Measurements from ENCODE around the gene TRMT61A. TPM values are rescaled to one million over a fixed set of nuclear protein-coding genes. Genes with fewer than 3 reads are reported as not detected.

TRMT61A gene
- total and polyA plus RNA-seq, 9 of the 15 experiments (the other 6 are each of a cell fraction or from before 2014, with no cell fraction given), result 0.10 to 24.8 (median 5.1) TPM

- 53% methylated on average over 4 of the region's 7 CpGs for WGBS (ENCODE audit: insufficient coverage, low coverage, missing lambda C conversion rate)
- FAIRE-seq, result no peak
- H3K9me3 ChIP-seq (replicated peaks; ENCODE audit: control insufficient read depth, insufficient read depth, low read depth, low read length), result no peaks in the 10 kb centered on the region
- peaks cover 6% of the 10 kb centered on the region for H3K9me1 ChIP-seq (ENCODE audit: control insufficient read depth, insufficient read depth, low read length)
- in situ Hi-C loops (cut with MboI) (loop anchor here (10.0 kb wide), 1 partner anchor 446 kb away; the partner anchor contains the start of gene LBHD2), intact Hi-C loops (cut with micrococcal nuclease) (no loop called here)
- H2AFZ ChIP-seq (ENCODE audit: low read depth, low read length), result no peak overlapping the region
- BruUV-seq (replicated peaks), result no TSS peak
- ChIA-PET CTCF (ENCODE audit: low intra/inter-chr PET ratio) (no interaction called here), POLR2A (interaction anchor here (0.6 to 1.8 kb wide), 3 partner anchors 11 to 1222 kb away, joined by 3 to 9 read pairs (median 3); no protein-coding TSS in a partner anchor)
- H3K4me2 ChIP-seq (ENCODE audit: insufficient read depth, low read length), result peak overlapping the region; percentile 89
- no peaks in the 10 kb centered on the region; the same call in 1 of the 2 replicates for H4K20me1 ChIP-seq (replicated peaks; ENCODE audit: control insufficient read depth, insufficient read depth, low read length)
- peak overlapping the region; percentile 76 to 95; a peak in 3 of 4 replicates for H3K9ac ChIP-seq (ENCODE audit: insufficient read depth in 1 of 2, low read depth in 2 of 2, low read length in 2 of 2)
- ATAC-seq, result no peak
- no peaks in the 10 kb centered on the region for H3K27me3 ChIP-seq (ENCODE audit: control insufficient read depth in 2 of 2, insufficient read depth in 2 of 2, low read length in 2 of 2)
- H3K79me2 ChIP-seq (ENCODE audit: control insufficient read depth, insufficient read depth, low read length), result peaks cover 32% of the 10 kb centered on the region
- DNase-seq (ENCODE audit: extremely low read depth in 1 of 4, low spot score in 3 of 4), result peak; percentile 48 to 58 (median 54)
- peaks cover 14 to 78% of the 10 kb centered on the region in 2 experiments; a peak in 4 of 5 replicates for H3K4me1 ChIP-seq (replicated peaks in 1 of 2; ENCODE audit: control insufficient read depth in 2 of 2, insufficient read depth in 2 of 2, low read length in 2 of 2)
- peaks cover 43% of the 10 kb centered on the region; the same call in 2 of the 3 replicates for H3K36me3 ChIP-seq (ENCODE audit: control insufficient read depth, insufficient read depth, low read length)
- no peak overlapping the region for H3K27ac ChIP-seq (ENCODE audit: extremely low read depth, low read depth, low read length)
- H3K4me3 ChIP-seq, result peak overlapping the region; percentile 92
- TF ChIP-seq MED1 (CRISPR knock-in tag; IDR thresholded peaks at IDR 0.05; ENCODE audit: borderline replicate concordance) (no peak), CHD4 (IDR thresholded peaks at IDR 0.05; ENCODE audit: insufficient read depth, insufficient replicate concordance, low read depth, low read length, poor library complexity, severe bottlenecking) (no peak), ZC3H8 (IDR thresholded peaks at IDR 0.05) (no peak), AFF4 (CRISPR knock-in tag; IDR thresholded peaks at IDR 0.05) (0 out of 2 replicates have a peak, but pooled peaks have one; percentile 32), NR3C1 (CRISPR knock-in tag; IDR thresholded peaks at IDR 0.05) (no peak), PYGO2 (tag; IDR thresholded peaks at IDR 0.05) (no peak), ZC3H4 (CRISPR knock-in tag; IDR thresholded peaks at IDR 0.05; ENCODE audit: borderline replicate concordance) (no peak), HDAC1 (IDR thresholded peaks at IDR 0.05) (0 out of 4 replicates have a peak, but pooled peaks of 1 of the 2 experiments have one; percentile 51), E2F1 (CRISPR knock-in tag; IDR thresholded peaks at IDR 0.05) (no peak), ZNF511 (CRISPR knock-in tag; IDR thresholded peaks at IDR 0.05) (peak; percentile 62; the same call in 1 of the 2 replicates), MNT (conservative IDR thresholded peaks at IDR 0.05) (peak in 1 of 2 experiments; percentile 46; a peak in 1 of 4 replicates), ZNF639 (CRISPR knock-in tag; conservative IDR thresholded peaks at IDR 0.05 in 1 of 2, IDR thresholded peaks at IDR 0.05 in 1 of 2) (no peak)
Observed at GRCh38 chr14:103530390-103530789, 1.4 kb downstream of the TRMT61A start.

Measured in K562 (cell line).